Measurements from ENCODE around the gene GABRG3. TPM values are rescaled to one million over a fixed set of nuclear protein-coding genes. Genes with fewer than 3 reads are reported as not detected.

GABRG3 gene
- total and polyA plus RNA-seq, 11 donors: not detected

DNA sequence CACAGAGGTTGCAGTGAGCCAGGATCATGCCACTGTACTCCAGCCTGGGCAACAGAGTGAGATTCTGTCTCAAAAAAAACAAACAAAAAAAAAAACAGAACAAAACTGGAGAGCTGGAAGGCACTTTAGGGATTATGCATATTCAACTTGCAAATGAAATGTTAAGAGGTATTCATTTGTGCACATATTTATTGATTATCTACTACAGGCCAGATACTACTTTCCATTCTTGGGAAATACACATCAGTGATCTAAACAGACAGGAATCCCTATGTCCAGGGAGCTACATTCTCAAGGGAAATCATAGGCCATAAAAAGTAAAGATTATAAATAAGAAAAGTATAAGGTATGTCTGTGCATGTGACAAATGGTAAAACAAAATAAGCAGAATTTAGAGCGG is 322.6 kb downstream of the GABRG3 start:
- 91 to 100% (median 96%) methylated on average over 1 of the region's 1 CpG for WGBS, 4 donors
- intact Hi-C loops (cut with DNase I): no loop called here
- TF ChIP-seq, protein P1, sequence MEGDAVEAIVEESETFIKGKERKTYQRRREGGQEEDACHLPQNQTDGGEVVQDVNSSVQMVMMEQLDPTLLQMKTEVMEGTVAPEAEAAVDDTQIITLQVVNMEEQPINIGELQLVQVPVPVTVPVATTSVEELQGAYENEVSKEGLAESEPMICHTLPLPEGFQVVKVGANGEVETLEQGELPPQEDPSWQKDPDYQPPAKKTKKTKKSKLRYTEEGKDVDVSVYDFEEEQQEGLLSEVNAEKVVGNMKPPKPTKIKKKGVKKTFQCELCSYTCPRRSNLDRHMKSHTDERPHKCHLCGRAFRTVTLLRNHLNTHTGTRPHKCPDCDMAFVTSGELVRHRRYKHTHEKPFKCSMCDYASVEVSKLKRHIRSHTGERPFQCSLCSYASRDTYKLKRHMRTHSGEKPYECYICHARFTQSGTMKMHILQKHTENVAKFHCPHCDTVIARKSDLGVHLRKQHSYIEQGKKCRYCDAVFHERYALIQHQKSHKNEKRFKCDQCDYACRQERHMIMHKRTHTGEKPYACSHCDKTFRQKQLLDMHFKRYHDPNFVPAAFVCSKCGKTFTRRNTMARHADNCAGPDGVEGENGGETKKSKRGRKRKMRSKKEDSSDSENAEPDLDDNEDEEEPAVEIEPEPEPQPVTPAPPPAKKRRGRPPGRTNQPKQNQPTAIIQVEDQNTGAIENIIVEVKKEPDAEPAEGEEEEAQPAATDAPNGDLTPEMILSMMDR (IDR thresholded peaks at IDR 0.05): no peak
- TF ChIP-seq POLR2A (IDR thresholded peaks at IDR 0.05): no peak
- Histone ChIP-seq H3K36me3 (no peaks in the 10 kb centered on the region), H3K4me3 (no peak overlapping the region), H3K9me3 (peaks cover 0 to 9% (median 0%) of the 10 kb centered on the region in 12 donors), H3K27me3 (no peaks in the 10 kb centered on the region), H3K27ac (no peak overlapping the region), H3K4me1 (no peaks in the 10 kb centered on the region)
- DNase-seq (no peak), ATAC-seq (no peak)

DNA sequence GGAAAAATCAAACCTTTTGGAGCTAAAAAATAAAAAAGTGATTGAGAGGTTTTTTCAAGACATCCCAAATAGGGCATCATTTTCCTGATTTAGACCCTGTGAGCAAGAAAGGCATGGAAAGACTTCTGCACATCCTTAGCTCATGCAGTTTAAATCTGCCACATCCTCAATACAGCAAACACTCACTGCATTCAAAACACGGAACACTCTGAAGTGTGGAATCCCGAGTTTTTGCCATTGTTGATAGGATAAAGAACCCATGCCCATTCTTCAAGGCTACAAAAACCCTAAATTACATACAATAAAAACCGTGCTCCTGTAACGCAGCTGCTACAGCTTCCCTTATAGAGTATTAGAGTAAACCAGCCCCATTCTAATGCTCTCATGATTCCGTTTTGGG is 346.8 kb downstream of the GABRG3 start:
- no peaks in the 10 kb centered on the region for H3K27me3 ChIP-seq
- TF ChIP-seq POLR2A (IDR thresholded peaks at IDR 0.05): no peak
- TF ChIP-seq, protein P1 (IDR thresholded peaks at IDR 0.05): no peak
- peaks cover 0 to 3% (median 0%) of the 10 kb centered on the region in 12 donors for H3K9me3 ChIP-seq
- H3K27ac ChIP-seq: no peak overlapping the region
- WGBS, 4 donors: 60 to 85% (median 76%) methylated on average over 5 of the region's 5 CpGs
- ATAC-seq (no peak), DNase-seq (no peak)
- H3K36me3 ChIP-seq: no peaks in the 10 kb centered on the region
- no peak overlapping the region for H3K4me3 ChIP-seq
- intact Hi-C loops (cut with DNase I): no loop called here
- H3K4me1 ChIP-seq: no peaks in the 10 kb centered on the region

DNA sequence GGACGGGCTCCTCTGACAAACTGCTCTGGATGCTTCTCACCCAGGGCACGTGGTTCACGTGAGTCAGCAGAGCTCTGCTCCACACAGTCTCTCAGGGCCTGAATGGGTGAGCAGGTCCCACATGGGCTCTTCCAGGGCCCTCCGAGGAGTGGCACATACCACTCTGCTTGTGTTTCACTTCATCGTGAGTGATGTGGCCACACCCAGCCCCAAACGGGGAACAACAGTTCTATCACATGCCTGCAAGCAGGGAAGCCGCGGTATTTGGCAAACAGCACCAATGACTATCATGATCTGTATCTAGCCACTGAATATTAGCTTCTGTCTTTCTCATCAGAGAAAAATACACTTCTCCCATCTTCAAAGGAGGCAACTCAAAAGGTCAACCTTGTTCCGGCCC is 352.8 kb downstream of the GABRG3 start:
- Histone ChIP-seq H3K4me3 (no peak overlapping the region), H3K4me1 (no peaks in the 10 kb centered on the region), H3K27ac (no peak overlapping the region), H3K9me3 (peaks cover 0 to 14% (median 0%) of the 10 kb centered on the region in 12 donors), H3K27me3 (no peaks in the 10 kb centered on the region), H3K36me3 (no peaks in the 10 kb centered on the region)
- intact Hi-C loops (cut with DNase I): no loop called here
- no peak for ATAC-seq
- TF ChIP-seq, protein P1 (IDR thresholded peaks at IDR 0.05): no peak
- no peak for TF ChIP-seq POLR2A (IDR thresholded peaks at IDR 0.05)
- no peak for DNase-seq
- WGBS, 4 donors: 72 to 84% (median 83%) methylated on average over 9 of the region's 9 CpGs

DNA sequence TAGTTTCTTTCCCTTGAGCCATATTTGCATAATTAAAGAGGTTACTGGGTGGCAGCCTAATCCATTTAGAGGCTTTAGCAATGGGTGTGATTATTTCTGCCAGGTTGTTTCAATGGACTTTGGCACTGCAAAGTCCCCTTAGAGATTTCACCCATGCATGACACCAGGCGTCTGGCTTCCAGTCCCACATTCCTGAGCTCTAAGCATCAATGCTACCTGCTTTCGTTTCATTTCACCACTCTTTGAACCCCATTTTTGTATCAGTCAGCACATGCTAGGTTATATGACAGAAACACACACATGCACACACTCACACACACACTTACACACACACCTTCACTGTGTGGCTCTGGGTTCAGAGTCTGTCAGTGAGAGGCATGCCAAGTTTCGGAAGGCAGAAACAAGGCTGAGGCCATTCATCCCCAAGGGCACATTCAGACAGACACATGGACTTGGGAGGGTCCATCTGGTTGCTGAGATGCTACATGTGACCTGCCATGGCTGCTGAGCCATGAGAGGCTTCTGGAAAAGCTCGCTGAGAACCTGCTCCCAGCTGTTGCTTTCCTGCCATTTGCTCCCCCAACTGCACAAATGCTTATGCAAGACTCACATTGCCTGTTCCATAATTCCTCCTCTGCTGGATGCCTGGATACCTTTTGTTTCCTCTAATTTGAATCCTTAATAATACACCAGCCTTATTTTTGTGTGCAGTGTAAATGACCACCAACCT is 354.1 kb downstream of the GABRG3 start:
- intact Hi-C loops (cut with DNase I): no loop called here
- TF ChIP-seq POLR2A (IDR thresholded peaks at IDR 0.05): no peak
- TF ChIP-seq, protein P1 (IDR thresholded peaks at IDR 0.05): no peak
- ATAC-seq (no peak), DNase-seq (no peak)
- no peak overlapping the region for H3K27ac ChIP-seq
- H3K9me3 ChIP-seq: peaks cover 0 to 14% (median 0%) of the 10 kb centered on the region in 12 donors
- 62 to 69% (median 65%) methylated on average over 4 of the region's 4 CpGs for WGBS, 4 donors
- no peaks in the 10 kb centered on the region for H3K36me3 ChIP-seq
- no peak overlapping the region for H3K4me3 ChIP-seq
- H3K27me3 ChIP-seq: no peaks in the 10 kb centered on the region
- H3K4me1 ChIP-seq: no peaks in the 10 kb centered on the region

Measured in heart left ventricle (tissue), 16 donors.